ENCODE data around the gene ATP5F1D.

Gene ATP5F1D

GRCh38 chr19:1220976-1221903, 20.3 kb upstream of the ATP5F1D start:
- DNase-seq: no peak

GRCh38 chr19:1221904-1222255, 19.7 kb upstream of the ATP5F1D start:
- no peak for DNase-seq

- no peak for DNase-seq
These were observed 19.2 kb upstream of the ATP5F1D start for GRCh38 chr19:1222394-1222793.

- DNase-seq: no peak
These were observed 18.3 kb upstream of the ATP5F1D start for GRCh38 chr19:1223018-1223855.

- DNase-seq: no peak
These were observed 17.3 kb upstream of the ATP5F1D start for GRCh38 chr19:1224047-1224825.

GRCh38 chr19:1224847-1225246, 16.7 kb upstream of the ATP5F1D start:
- no peak for DNase-seq

- no peak for DNase-seq
These were observed 15.9 kb upstream of the ATP5F1D start for GRCh38 chr19:1225440-1226226.

- DNase-seq: no peak
These were observed 15.4 kb upstream of the ATP5F1D start for GRCh38 chr19:1226227-1226518.

GRCh38 chr19:1226522-1227303, 14.8 kb upstream of the ATP5F1D start:
- no peak for DNase-seq

GRCh38 chr19:1227304-1228054, 14.1 kb upstream of the ATP5F1D start:
- no peak for DNase-seq

- DNase-seq: no peak
These were observed 13.2 kb upstream of the ATP5F1D start for GRCh38 chr19:1228161-1228957.

- no peak for DNase-seq
These were observed 12.3 kb upstream of the ATP5F1D start for GRCh38 chr19:1229056-1229923.

GRCh38 chr19:1229924-1230782, 11.4 kb upstream of the ATP5F1D start:
- DNase-seq: no peak

- DNase-seq: no peak
These were observed 10.6 kb upstream of the ATP5F1D start for GRCh38 chr19:1230783-1231489.

- no peak for DNase-seq
These were observed 9.6 kb upstream of the ATP5F1D start for GRCh38 chr19:1231729-1232637.

- DNase-seq: no peak
These were observed 8.9 kb upstream of the ATP5F1D start for GRCh38 chr19:1232652-1233072.

All from NCI-H1105 (cell line).